HFF-Myc (cell line): ENCODE measurements around the gene IFITM1.

Experiments used
- DNase-seq: peaks from one replicate; pipeline ENCODE4 v3.0.0-alpha.2; 2011; ENCODE audit warnings: low read depth; ENCODE audit errors: extremely low read depth
- H3K4me3 ChIP-seq: replicated peaks from 2 replicates; pipeline ENCODE4 v1.5.1; 2011; ENCODE audit warnings: low read depth, mild to moderate bottlenecking, control low read depth, low read length
- CTCF ChIP-seq: IDR thresholded peaks from 2 replicates; pipeline ENCODE4 v1.5.1; 2012; ENCODE audit warnings: mild to moderate bottlenecking, low read depth, low read length, control low read depth; ENCODE audit errors: missing control alignments

The IFITM1 gene

GRCh38 chr11:293271-293851, 20.5 kb upstream of the IFITM1 start:
- DNase-seq: no peak
- TF ChIP-seq CTCF: no peak
- no peak overlapping the region for H3K4me3 ChIP-seq

- TF ChIP-seq CTCF: no peak
- DNase-seq: no peak
- no peak overlapping the region for H3K4me3 ChIP-seq
Observed at GRCh38 chr11:293852-294661, 19.8 kb upstream of the IFITM1 start.

GRCh38 chr11:294780-295179, 19.1 kb upstream of the IFITM1 start:
- TF ChIP-seq CTCF: no peak
- DNase-seq: no peak
- no peak overlapping the region for H3K4me3 ChIP-seq

GRCh38 chr11:295351-296170, 18.3 kb upstream of the IFITM1 start:
- no peak for DNase-seq
- no peak overlapping the region for H3K4me3 ChIP-seq
- TF ChIP-seq CTCF: no peak

GRCh38 chr11:296171-297050, 17.4 kb upstream of the IFITM1 start:
- no peak for DNase-seq
- H3K4me3 ChIP-seq: no peak overlapping the region
- no peak for TF ChIP-seq CTCF

- TF ChIP-seq CTCF: no peak
- no peak overlapping the region for H3K4me3 ChIP-seq
- no peak for DNase-seq
Observed at GRCh38 chr11:297051-297585, 16.7 kb upstream of the IFITM1 start.
